ENCODE data around the gene GPATCH4. TPM values are rescaled to one million over a fixed set of nuclear protein-coding genes. Genes with fewer than 3 reads are reported as not detected.

GPATCH4 gene
- total RNA-seq, 2 experiments from 2014 or later = 35.3 to 36.3 TPM

GRCh38 chr1:156578055-156578454 is 23.2 kb downstream of the GPATCH4 start:
- no peaks in the 10 kb centered on the region for H3K9me3 Mint-ChIP-seq
- intact Hi-C loops (cut with DNase I, micrococcal nuclease) = no loop called here
- POLR2A ChIA-PET = no interaction called here
- ATAC-seq (ENCODE audit: poor library complexity) = no peak
- H3K36me3 ChIP-seq (ENCODE audit: insufficient read depth, low read length) = no peaks in the 10 kb centered on the region
- no peak for DNase-seq
- no peak overlapping the region for H3K4me3 Mint-ChIP-seq
- peaks cover 12% of the 10 kb centered on the region for H3K27me3 Mint-ChIP-seq
- H3K4me1 Mint-ChIP-seq (ENCODE audit: low read depth) = peaks cover 21% of the 10 kb centered on the region
- CTCF ChIA-PET = no interaction called here
- H3K36me3 Mint-ChIP-seq (ENCODE audit: low read depth) = no peaks in the 10 kb centered on the region
- peaks cover 21% of the 10 kb centered on the region for H3K4me1 ChIP-seq (ENCODE audit: insufficient read depth, low read length)
- no peak overlapping the region for H3K27ac Mint-ChIP-seq
- H3K27me3 ChIP-seq (ENCODE audit: control insufficient read depth in 1 of 2, insufficient read depth in 2 of 2, low read length in 2 of 2) = peaks cover 2 to 3% of the 10 kb centered on the region in 2 experiments
- TF ChIP-seq, protein P1, sequence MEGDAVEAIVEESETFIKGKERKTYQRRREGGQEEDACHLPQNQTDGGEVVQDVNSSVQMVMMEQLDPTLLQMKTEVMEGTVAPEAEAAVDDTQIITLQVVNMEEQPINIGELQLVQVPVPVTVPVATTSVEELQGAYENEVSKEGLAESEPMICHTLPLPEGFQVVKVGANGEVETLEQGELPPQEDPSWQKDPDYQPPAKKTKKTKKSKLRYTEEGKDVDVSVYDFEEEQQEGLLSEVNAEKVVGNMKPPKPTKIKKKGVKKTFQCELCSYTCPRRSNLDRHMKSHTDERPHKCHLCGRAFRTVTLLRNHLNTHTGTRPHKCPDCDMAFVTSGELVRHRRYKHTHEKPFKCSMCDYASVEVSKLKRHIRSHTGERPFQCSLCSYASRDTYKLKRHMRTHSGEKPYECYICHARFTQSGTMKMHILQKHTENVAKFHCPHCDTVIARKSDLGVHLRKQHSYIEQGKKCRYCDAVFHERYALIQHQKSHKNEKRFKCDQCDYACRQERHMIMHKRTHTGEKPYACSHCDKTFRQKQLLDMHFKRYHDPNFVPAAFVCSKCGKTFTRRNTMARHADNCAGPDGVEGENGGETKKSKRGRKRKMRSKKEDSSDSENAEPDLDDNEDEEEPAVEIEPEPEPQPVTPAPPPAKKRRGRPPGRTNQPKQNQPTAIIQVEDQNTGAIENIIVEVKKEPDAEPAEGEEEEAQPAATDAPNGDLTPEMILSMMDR (IDR thresholded peaks at IDR 0.05) = no peak
- H3K27ac ChIP-seq (ENCODE audit: low read depth in 1 of 2, low read length in 2 of 2) = no peak overlapping the region
- no peak overlapping the region for H3K4me3 ChIP-seq (ENCODE audit: low read length)
- H3K9me3 ChIP-seq (ENCODE audit: control insufficient read depth in 1 of 2, insufficient read depth in 1 of 2, low read length in 2 of 2) = no peaks in the 10 kb centered on the region

- H3K4me1 Mint-ChIP-seq (ENCODE audit: low read depth) = peaks cover 21% of the 10 kb centered on the region
- Histone ChIP-seq H3K4me1 (ENCODE audit: insufficient read depth, low read length) (peaks cover 19% of the 10 kb centered on the region), H3K36me3 (ENCODE audit: insufficient read depth, low read length) (no peaks in the 10 kb centered on the region), H3K27ac (ENCODE audit: low read depth in 1 of 2, low read length in 2 of 2) (no peak overlapping the region), H3K27me3 (ENCODE audit: control insufficient read depth in 1 of 2, insufficient read depth in 2 of 2, low read length in 2 of 2) (peaks cover 2 to 8% of the 10 kb centered on the region in 2 experiments), H3K4me3 (ENCODE audit: low read length) (no peak overlapping the region), H3K9me3 (ENCODE audit: control insufficient read depth in 1 of 2, insufficient read depth in 1 of 2, low read length in 2 of 2) (no peaks in the 10 kb centered on the region)
- no peaks in the 10 kb centered on the region for H3K9me3 Mint-ChIP-seq
- peaks cover 17% of the 10 kb centered on the region for H3K27me3 Mint-ChIP-seq
- ChIA-PET POLR2A (no interaction called here), CTCF (no interaction called here)
- no peaks in the 10 kb centered on the region for H3K36me3 Mint-ChIP-seq (ENCODE audit: low read depth)
- no peak overlapping the region for H3K4me3 Mint-ChIP-seq
- TF ChIP-seq, protein P1 (IDR thresholded peaks at IDR 0.05) = no peak
- DNase-seq (no peak), ATAC-seq (ENCODE audit: poor library complexity) (no peak)
- intact Hi-C loops (cut with DNase I, micrococcal nuclease) = no loop called here
- H3K27ac Mint-ChIP-seq = no peak overlapping the region
Observed at GRCh38 chr1:156577550-156577949, 23.7 kb downstream of the GPATCH4 start.

DNA sequence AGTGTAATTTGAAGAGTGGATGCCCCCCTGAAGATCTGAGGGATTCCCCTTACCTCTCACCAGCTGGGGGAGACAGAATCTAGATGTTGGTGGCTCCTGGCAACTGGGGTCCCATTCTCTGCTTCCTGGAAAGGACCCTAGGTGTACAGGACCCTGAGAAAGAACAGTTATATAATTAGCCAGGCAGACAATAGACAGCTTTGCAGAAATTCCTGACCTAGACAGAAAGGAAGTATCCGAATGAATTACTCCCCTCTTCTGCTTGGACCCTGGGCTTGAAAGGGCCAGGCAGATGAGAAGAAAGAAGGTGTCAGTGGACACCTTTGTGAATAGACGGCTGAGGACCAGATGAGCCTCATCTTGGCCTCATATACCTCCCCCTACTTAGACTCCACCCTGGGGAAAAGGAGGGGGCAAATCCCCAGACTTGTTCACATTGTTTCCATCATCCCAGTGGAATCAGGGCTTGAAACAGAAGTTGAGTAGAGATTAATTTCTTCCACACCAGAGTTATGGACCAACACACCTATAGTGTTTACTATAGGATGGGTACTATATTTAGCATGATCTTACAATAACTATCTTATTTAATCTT is 27.1 kb downstream of the GPATCH4 start:
- no peak overlapping the region for H3K4me3 Mint-ChIP-seq
- H3K27ac Mint-ChIP-seq = no peak overlapping the region
- ATAC-seq (ENCODE audit: poor library complexity) (no peak), DNase-seq (no peak)
- no peaks in the 10 kb centered on the region for H3K9me3 Mint-ChIP-seq
- CTCF ChIA-PET = interaction anchor here (1.4 kb wide), 1 partner anchor 93 kb away, joined by 4 read pairs; no protein-coding TSS in a partner anchor
- no peaks in the 10 kb centered on the region for H3K36me3 Mint-ChIP-seq (ENCODE audit: low read depth)
- peaks cover 38% of the 10 kb centered on the region for H3K27me3 Mint-ChIP-seq
- Histone ChIP-seq H3K9me3 (ENCODE audit: control insufficient read depth in 1 of 2, insufficient read depth in 1 of 2, low read length in 2 of 2) (peaks cover 0 to 6% of the 10 kb centered on the region in 2 experiments), H3K4me1 (ENCODE audit: insufficient read depth, low read length) (peaks cover 12% of the 10 kb centered on the region), H3K27ac (ENCODE audit: low read depth in 1 of 2, low read length in 2 of 2) (no peak overlapping the region), H3K4me3 (ENCODE audit: low read length) (no peak overlapping the region), H3K36me3 (ENCODE audit: insufficient read depth, low read length) (no peaks in the 10 kb centered on the region), H3K27me3 (ENCODE audit: control insufficient read depth in 1 of 2, insufficient read depth in 2 of 2, low read length in 2 of 2) (peaks cover 21 to 30% of the 10 kb centered on the region in 2 experiments)
- POLR2A ChIA-PET = interaction anchor here (1.4 kb wide), 1 partner anchor 17 kb away, joined by 4 read pairs; the partner anchor contains the start of gene NAXE
- intact Hi-C loops (cut with DNase I, micrococcal nuclease) = no loop called here
- peaks cover 17% of the 10 kb centered on the region for H3K4me1 Mint-ChIP-seq (ENCODE audit: low read depth)
- TF ChIP-seq, protein P1 (IDR thresholded peaks at IDR 0.05) = no peak
